IPS-NIHi7 (cell line): ENCODE data around the gene UNC5A.

ENCODE experiments used
- DNase-seq: peaks from one replicate; pipeline ENCODE4 v3.0.0; 2012; ENCODE audit warnings: mixed read lengths; ENCODE audit errors: extremely low spot score

UNC5A gene

GRCh38 chr5:176821441-176821840 lies 11.1 kb downstream of the UNC5A start:
- DNase-seq = no peak

- no peak for DNase-seq
These were observed 11.9 kb downstream of the UNC5A start for GRCh38 chr5:176822041-176822792.

DNA sequence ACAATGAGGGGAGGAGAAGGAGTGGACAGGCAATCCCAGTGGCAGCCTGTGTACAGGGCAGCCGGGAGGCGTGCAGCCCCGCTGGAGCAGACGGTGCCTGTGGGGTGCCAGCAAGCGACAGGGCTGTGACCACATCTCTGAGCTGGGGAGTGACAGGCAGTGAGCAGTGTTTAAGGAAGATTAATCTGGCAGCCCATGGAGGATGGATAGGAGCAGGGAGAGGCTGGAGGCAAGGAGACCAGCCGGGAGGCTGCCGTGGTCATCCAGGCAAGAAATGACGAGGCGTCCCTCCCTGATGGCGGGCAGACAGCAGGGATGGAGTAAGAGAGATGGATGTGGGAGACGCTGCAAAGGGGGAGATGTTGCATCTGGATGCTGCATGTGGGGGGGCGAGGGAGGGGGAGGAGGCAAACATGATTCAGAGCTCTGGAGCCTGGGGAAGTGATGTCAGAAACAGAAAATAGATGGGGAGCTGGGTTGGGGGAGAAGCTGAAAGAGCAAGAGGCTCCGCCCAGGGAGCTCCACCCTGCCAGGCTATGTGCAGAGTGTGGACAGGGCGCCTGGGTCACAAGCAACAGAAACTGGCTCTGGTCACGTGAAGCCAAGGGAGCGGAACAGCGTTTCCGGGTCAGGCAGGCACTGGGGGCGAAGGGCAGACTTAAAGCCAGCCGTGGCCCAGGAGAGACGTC lies 12.6 kb downstream of the UNC5A start:
- DNase-seq = no peak

DNA sequence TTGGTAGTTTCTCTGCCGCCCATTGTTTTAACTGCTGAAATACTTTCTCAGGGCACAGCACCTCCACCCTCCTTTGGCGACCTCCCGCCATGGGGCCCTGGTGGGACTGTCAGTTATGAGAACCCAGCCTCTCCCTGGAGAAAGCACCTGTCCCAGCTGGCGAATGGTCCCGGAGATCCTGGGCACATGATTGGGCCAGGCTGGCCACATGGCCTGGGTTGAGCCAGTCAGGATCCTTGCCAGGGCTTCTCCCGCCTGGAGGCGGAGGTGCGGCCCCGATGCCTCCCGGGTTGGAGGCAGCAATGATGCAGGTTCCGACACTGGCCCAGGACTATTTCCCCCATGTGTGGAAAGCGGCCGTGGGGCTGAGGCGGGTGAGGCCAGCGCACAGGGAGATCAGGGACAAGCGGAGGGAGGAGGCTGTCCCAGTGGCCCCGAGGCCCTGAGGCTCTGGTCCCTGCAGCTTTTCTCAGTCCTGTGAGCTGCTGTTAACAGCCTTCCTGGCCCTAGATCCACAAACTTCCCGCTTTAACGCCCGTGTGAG lies 13.6 kb downstream of the UNC5A start:
- peak; percentile 73 for DNase-seq

DNA sequence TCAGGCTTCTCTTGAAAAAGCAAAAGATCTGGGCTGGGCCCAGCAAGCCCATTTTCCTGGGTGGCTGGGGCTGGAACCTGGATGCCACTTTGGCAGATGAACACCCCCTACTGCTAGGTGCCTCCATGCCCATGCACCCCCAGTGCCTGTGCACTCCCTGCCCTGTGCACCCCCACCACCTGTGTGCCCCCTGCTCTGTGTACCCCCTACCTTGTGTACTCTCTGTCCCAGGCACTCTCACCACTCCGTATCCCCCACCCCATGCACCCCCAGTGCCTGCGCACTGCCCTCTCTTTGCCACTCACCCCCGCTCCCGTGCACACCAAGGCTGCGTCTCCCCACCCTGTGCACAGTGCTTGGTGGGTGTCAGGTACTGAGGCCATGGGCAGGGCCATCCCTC lies 14.2 kb downstream of the UNC5A start:
- DNase-seq = no peak

- DNase-seq = no peak
These were observed 14.9 kb downstream of the UNC5A start for GRCh38 chr5:176825234-176825633.

DNA sequence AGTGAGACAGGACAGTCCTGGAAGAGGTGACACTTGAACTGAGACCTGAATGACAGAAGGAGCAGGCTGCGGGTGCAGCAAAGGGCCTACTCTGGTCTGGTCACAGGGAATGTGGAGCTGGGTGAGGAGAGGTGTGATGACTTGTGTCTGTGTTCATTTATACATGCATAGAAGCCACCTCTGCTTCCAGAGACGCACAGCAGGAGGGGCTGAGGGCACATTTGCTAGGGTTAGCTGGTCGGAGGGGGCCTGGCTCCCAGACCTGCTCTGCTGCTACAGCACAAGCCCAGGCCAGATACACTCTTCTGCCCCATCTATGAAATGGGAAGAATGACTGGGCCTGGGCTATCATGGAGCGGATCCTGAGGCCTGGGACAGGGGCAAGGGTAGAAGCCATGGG lies 15.6 kb downstream of the UNC5A start:
- no peak for DNase-seq

DNA sequence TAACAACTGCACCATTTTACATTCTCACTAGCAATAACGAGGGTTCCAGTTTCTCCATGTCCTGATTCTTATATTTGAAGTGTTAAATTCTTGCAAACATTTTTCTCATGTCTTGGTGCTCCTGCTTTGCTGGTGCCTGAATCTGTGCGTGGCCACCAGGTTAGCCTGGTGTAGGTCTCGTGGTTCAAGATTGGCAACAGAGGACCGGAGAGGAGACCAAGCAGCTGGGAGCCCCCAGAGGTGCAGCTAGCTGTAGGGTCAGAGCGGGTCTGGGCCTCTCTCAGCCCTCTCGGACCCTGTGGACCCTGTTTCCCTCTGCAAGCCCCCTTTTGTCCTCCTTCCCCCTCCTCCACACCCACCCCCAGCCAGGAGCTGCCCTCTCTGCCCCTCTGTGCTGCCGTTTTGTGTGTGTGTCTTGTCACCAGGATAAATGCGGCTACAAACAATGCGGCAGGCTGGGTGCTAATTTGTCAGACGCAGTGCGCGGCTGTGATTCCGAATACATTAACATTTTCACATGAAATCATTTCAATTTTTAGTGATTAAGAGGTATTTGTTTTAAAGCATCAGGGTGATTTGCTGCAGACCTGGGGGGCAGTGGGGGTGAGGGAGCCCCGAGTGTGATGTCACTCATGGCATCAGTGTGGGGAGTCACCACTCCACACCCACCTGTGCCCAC lies 17.5 kb downstream of the UNC5A start:
- no peak for DNase-seq

GRCh38 chr5:176829320-176829719 lies 19.0 kb downstream of the UNC5A start:
- DNase-seq = no peak

DNA sequence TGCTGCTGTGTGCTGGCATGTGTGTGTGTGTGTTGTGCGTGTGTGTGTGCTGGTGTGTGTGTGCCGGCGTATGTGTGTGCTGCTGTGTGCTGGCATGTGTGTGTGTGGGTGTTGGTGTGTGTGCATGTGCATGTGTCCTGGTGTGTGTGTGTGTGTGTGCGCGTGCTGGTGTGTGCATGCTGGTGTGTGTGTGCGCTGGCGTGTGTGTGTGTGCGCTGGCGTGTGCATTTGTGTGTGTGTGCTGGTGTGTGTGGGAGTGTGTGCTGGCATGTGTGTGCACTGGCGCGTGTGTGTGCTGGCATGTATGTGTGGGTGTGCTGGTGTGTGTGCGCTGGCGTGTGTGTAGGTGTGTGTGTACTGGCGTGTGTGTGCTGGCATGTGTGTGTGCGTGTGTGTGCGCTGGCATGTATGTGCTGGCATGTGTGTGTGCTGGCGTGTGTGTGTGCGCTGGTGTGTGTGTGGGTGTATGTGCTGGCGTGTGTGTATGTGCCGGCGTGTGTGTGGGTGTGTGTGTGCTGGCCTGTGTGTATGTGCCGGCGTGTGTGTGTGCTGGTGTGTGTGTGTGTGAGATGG lies 20.1 kb downstream of the UNC5A start:
- no peak for DNase-seq

DNA sequence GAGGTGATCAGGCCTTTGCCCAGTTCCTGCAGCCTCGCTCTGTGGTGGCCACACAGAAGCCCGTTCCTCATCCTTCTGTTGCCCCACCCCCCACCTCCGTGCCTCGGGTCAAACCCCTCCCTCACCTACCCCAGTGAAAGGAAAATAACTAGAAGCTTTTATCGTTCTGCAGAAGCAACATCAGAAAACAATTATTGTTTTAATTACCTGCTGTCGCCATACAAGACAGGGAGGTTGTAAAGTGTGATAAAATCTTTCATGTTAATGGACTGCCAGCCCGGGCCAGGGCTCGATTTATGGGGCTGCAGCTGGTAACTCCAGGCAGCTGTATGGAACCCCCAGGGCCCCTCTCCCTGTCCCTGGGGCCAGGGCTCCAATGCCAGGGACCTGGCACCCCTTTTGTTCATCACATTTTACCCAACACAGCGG lies 20.6 kb downstream of the UNC5A start:
- DNase-seq = no peak

- no peak for DNase-seq
These were observed 21.1 kb downstream of the UNC5A start for GRCh38 chr5:176831425-176831824.

- no peak for DNase-seq
These were observed 21.8 kb downstream of the UNC5A start for GRCh38 chr5:176832162-176832561.

DNA sequence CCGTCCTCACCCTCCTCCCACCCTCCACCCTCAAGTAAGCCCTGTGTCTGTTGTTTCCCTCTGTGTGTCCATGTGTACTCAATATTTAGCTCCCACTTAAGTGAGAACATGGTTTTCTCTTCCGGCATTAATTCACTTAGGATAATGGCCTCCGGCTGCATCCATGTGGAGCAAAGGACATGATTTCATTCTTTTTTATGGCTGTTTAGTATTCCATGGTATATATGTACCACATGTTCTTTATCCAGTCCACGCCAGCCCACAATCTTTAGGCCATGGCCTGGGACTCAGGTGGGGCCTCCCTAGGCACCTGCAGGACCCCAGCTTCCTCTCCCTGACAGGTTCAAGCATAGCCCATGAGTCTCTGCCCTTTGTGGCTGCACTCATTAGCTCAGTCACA lies 22.9 kb downstream of the UNC5A start:
- no peak for DNase-seq

DNA sequence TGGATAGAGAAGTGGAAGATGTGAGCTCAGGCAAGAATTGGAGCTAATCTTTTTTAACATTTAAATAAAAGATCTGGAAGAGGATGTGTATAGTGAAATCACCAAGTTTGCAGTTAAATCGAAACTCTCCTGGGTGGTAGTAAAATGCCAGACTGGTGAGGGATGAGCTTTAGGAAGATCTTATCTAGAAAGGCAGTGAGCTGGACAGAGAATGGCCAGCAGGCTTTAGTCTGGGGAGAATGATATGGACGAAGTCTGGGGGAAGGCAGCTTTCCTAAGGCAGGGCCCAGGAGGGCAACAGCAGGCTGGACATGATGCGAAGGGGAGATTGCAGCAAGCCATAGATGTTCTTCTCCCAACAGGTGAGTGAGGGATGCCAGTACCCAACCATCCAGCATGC lies 25.6 kb downstream of the UNC5A start:
- no peak for DNase-seq

- no peak for DNase-seq
These were observed 26.7 kb downstream of the UNC5A start for GRCh38 chr5:176836811-176837706.

DNA sequence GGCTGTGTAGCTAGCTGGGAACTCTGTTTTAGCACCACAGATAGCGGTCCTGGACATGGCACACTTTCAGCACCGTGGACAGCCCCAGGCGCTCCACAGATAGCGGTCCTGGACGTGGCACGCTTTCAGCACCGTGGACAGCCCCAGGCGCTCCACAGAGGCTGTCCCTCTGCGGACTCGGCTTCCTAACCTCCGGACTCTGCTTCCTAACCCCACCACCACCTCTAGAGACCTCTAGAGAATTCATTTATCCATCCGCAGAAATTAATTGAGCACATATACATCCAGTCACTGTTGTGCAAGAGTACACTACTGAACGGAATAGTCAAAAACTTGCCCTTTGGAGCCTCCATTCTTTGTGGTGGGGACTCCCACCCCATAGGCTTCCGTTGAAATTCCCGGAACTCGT lies 27.4 kb downstream of the UNC5A start:
- DNase-seq = peak; percentile 91

GRCh38 chr5:176843673-176844072 lies 33.3 kb downstream of the UNC5A start:
- DNase-seq = no peak

DNA sequence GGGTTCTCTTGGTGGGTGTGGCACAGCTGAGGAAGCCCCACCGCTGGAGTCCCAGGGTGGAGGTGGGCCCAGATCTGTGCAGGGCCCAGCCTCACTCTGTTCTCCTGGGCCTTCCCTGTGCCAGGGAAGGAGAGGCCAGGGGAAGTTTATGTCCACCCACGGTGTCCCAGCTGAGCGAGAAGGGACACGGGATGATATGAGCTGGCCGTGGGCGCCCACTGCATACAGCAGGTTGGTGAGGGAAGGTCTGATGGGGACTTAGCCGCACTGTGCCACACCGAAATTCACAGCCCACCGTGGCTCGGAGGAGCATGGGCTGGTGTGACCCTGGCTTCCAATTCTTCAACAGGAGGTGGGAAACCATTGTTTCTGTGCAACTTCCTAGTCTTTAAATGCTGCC lies 33.9 kb downstream of the UNC5A start:
- DNase-seq = no peak

- no peak for DNase-seq
These were observed 34.5 kb downstream of the UNC5A start for GRCh38 chr5:176844706-176845391.

- DNase-seq = no peak
These were observed 35.0 kb downstream of the UNC5A start for GRCh38 chr5:176845392-176845713.
